HG02610 (cell line): ENCODE data around the gene SEBOX.
A peak's percentile ranks its signal among the peaks of the same experiment; 100 is the strongest.

Experiments
- ATAC-seq: cut with Tn5 transposase; IDR thresholded peaks from one replicate; pipeline ENCODE4 v1.9.1; 2021; ENCODE audit warnings: mild to moderate bottlenecking, moderate library complexity; ENCODE audit not compliant: unreplicated experiment

Gene SEBOX

GRCh38 chr17:28320215-28321061 lies 44.6 kb downstream of the SEBOX start:
- no peak for ATAC-seq

GRCh38 chr17:28319598-28319935 lies 45.4 kb downstream of the SEBOX start:
- ATAC-seq = no peak

- ATAC-seq = peak; percentile 98
Observed at GRCh38 chr17:28318759-28319597, 46.0 kb downstream of the SEBOX start, which contains the start of gene TMEM97. TSS of gene TMEM97 (plus strand) at chr17:28319200. CDS start at chr17:28319240, 40 bp downstream.

GRCh38 chr17:28317966-28318758 lies 46.8 kb downstream of the SEBOX start:
- ATAC-seq = peak; percentile 5

GRCh38 chr17:28317099-28317965 lies 47.7 kb downstream of the SEBOX start:
- no peak for ATAC-seq

- no peak for ATAC-seq
Observed at GRCh38 chr17:28315846-28316705, 48.9 kb downstream of the SEBOX start.

- ATAC-seq = no peak
Observed at GRCh38 chr17:28313841-28314240, 51.2 kb downstream of the SEBOX start.
